Neural cell (in vitro differentiated cells): Measurements from ENCODE around the gene BAHD1. TPM values are rescaled to one million over a fixed set of nuclear protein-coding genes. Genes with fewer than 3 reads are reported as not detected.

Experiments
- H2AFZ ChIP-seq: fragments of 200-600, 300-800 bp; sonication (generic), shearing (Covaris generic); 2 replicates; pipeline ENCODE4 v1.6.0; 2014; ENCODE audit warnings: low read depth, mild to moderate bottlenecking, antibody characterized with exemption, low read length, moderate library complexity
- H3F3A ChIP-seq: fragments of 200-600 bp; shearing (Covaris generic); 2 replicates; pipeline ENCODE4 v1.6.1; 2016; ENCODE audit warnings: mild to moderate bottlenecking, moderate library complexity, mixed read lengths, antibody characterized with exemption, low read length; ENCODE audit not compliant: insufficient read depth, poor library complexity, severe bottlenecking
- H3K27ac ChIP-seq: fragments of 200-600, 300-800 bp; sonication (generic), shearing (Covaris generic); 2 replicates; pipeline ENCODE4 v1.5.1; 2014; ENCODE audit warnings: mild to moderate bottlenecking, low read length, moderate library complexity
- H3K27me3 ChIP-seq: fragments of 300-800, 200-600 bp; sonication (generic), shearing (Covaris generic); 2 replicates; pipeline ENCODE4 v1.6.0; 2014; ENCODE audit warnings: mild to moderate bottlenecking, low read depth, low read length, moderate library complexity; ENCODE audit not compliant: insufficient read depth
- H3K36me3 ChIP-seq: fragments of 300-800, 200-600 bp; sonication (generic), shearing (Covaris generic); 2 replicates; pipeline ENCODE4 v1.5.1; 2014; ENCODE audit warnings: mild to moderate bottlenecking, antibody characterized with exemption, low read length, moderate library complexity; ENCODE audit not compliant: insufficient read depth
- H3K4me2 ChIP-seq: fragments of 300-800, 200-600 bp; sonication (generic), shearing (Covaris generic); 2 replicates; pipeline ENCODE4 v1.6.0; 2014; ENCODE audit warnings: mild to moderate bottlenecking, low read length
- H3K4me3 ChIP-seq: fragments of 300-800, 200-600 bp; sonication (generic), shearing (Covaris generic); 2 replicates; pipeline ENCODE4 v1.5.1; 2014; ENCODE audit warnings: mild to moderate bottlenecking, low read length, moderate library complexity
- H3K79me2 ChIP-seq: fragments of 200-600 bp; shearing (Covaris generic); replicated peaks from 2 replicates; pipeline ENCODE4 v1.6.0; 2014; ENCODE audit warnings: mild to moderate bottlenecking, low read length, moderate library complexity; ENCODE audit not compliant: insufficient read depth
- H3K9ac ChIP-seq: fragments of 300-800, 200-600 bp; sonication (generic), shearing (Covaris generic); 2 replicates; pipeline ENCODE4 v1.6.1; 2016; ENCODE audit warnings: mild to moderate bottlenecking, low read length, mixed read lengths
- H3K9me2 ChIP-seq: fragments of 200-600 bp; shearing (Covaris generic); 2 replicates; pipeline ENCODE4 v1.6.1; 2016; ENCODE audit warnings: mild to moderate bottlenecking, low read length, mixed read lengths; ENCODE audit not compliant: insufficient read depth
- H3K9me3 ChIP-seq: fragments of 200-600, 300-800 bp; sonication (generic), shearing (Covaris generic); 2 replicates; pipeline ENCODE4 v1.6.1; 2016; ENCODE audit warnings: mild to moderate bottlenecking, mixed run types, low read length, moderate library complexity, mixed read lengths
- H4K20me1 ChIP-seq: fragments of 200-600 bp; shearing (Covaris generic); 2 replicates; pipeline ENCODE4 v1.6.1; 2016; ENCODE audit warnings: mild to moderate bottlenecking, mixed run types; ENCODE audit not compliant: insufficient read depth
- EP300 ChIP-seq: fragments of 450-650 bp; conservative IDR thresholded peaks from 2 replicates; pipeline ENCODE4 v1.6.1; 2014; ENCODE audit warnings: antibody characterized with exemption, mild to moderate bottlenecking, moderate library complexity; ENCODE audit not compliant: poor library complexity, severe bottlenecking
- EZH2 ChIP-seq: fragments of 200-600, 300-800 bp; shearing (Covaris generic), sonication (generic); IDR thresholded peaks from 2 replicates; pipeline ENCODE4 v1.6.1; 2014; ENCODE audit warnings: antibody characterized with exemption, low read length, borderline replicate concordance, mild to moderate bottlenecking; ENCODE audit not compliant: insufficient read depth, poor library complexity, severe bottlenecking
- MXI1 ChIP-seq: fragments of 450-650 bp; conservative IDR thresholded peaks from 2 replicates; pipeline ENCODE4 v1.6.1; 2014; ENCODE audit warnings: antibody characterized with exemption, mild to moderate bottlenecking; ENCODE audit not compliant: poor library complexity, severe bottlenecking
- POLR2AphosphoS5 ChIP-seq: IDR thresholded peaks from 2 replicates; pipeline ENCODE4 v1.6.1; 2012
- RAD21 ChIP-seq: fragments of 450-650 bp; conservative IDR thresholded peaks from 2 replicates; pipeline ENCODE4 v1.6.1; 2014; ENCODE audit warnings: antibody characterized with exemption, mild to moderate bottlenecking, moderate library complexity
- SMC3 ChIP-seq: fragments of 450-650 bp; conservative IDR thresholded peaks from 2 replicates; pipeline ENCODE4 v1.6.1; 2014; ENCODE audit warnings: antibody characterized with exemption, mild to moderate bottlenecking, moderate library complexity; ENCODE audit not compliant: poor library complexity
- TAF1 ChIP-seq: IDR thresholded peaks from 2 replicates; pipeline ENCODE4 v1.6.1; 2012; ENCODE audit warnings: low read depth
- polyA plus RNA-seq: library from polyadenylated mRNA; depleted of rRNA; stranded (reverse); fragments of >200 nt; gene quantifications from 2 replicates; pipeline ENCODE4 v1.2.3, GENCODE V29; 2014
- TF ChIP-seq, protein P1 (sequence below): fragments of 450-650 bp; IDR thresholded peaks from 2 replicates; pipeline ENCODE4 v1.5.1; 2014; ENCODE audit warnings: antibody characterized with exemption, mild to moderate bottlenecking, moderate library complexity; ENCODE audit not compliant: poor library complexity, severe bottlenecking
- TF ChIP-seq, protein P2 (sequence below): IDR thresholded peaks from 2 replicates; pipeline ENCODE4 v1.6.1; 2012; ENCODE audit warnings: borderline replicate concordance

Gene BAHD1
- polyA plus RNA-seq, 1 donor from 2014 or later, result 22.8 TPM

DNA sequence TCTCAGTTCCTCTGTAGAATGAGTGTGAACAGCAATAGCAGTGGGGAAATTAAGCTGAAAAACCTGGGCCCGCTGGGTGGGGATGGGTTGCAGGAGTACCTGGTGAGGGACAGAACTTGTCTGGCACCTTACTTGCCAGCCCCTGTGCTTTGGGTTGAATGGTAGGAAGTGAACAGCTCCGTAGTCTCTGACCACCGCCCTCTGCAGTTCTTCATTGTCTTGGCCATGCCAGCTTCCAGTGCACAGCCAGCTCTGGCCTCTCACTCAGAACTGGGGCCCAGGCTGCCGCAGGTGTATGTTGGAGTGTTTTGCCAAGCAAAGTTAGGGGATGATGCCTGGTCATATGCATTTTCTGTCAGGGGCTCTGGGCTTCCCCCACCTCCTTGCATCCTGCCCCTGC is 16.0 kb downstream of the BAHD1 start:
- H3K27ac ChIP-seq, result no peak overlapping the region
- H3K9ac ChIP-seq, result no peak overlapping the region
- no peak overlapping the region for H2AFZ ChIP-seq
- H3F3A ChIP-seq, result no peaks in the 10 kb centered on the region
- H3K9me2 ChIP-seq, result no peaks in the 10 kb centered on the region
- no peak overlapping the region for H3K4me3 ChIP-seq
- H3K79me2 ChIP-seq, result no peaks in the 10 kb centered on the region
- H4K20me1 ChIP-seq, result no peaks in the 10 kb centered on the region
- no peaks in the 10 kb centered on the region for H3K27me3 ChIP-seq
- H3K4me2 ChIP-seq, result no peak overlapping the region
- no peaks in the 10 kb centered on the region for H3K9me3 ChIP-seq
- TF ChIP-seq EP300 (no peak), POLR2AphosphoS5 (no peak), TAF1 (no peak)
- TF ChIP-seq, protein P1, sequence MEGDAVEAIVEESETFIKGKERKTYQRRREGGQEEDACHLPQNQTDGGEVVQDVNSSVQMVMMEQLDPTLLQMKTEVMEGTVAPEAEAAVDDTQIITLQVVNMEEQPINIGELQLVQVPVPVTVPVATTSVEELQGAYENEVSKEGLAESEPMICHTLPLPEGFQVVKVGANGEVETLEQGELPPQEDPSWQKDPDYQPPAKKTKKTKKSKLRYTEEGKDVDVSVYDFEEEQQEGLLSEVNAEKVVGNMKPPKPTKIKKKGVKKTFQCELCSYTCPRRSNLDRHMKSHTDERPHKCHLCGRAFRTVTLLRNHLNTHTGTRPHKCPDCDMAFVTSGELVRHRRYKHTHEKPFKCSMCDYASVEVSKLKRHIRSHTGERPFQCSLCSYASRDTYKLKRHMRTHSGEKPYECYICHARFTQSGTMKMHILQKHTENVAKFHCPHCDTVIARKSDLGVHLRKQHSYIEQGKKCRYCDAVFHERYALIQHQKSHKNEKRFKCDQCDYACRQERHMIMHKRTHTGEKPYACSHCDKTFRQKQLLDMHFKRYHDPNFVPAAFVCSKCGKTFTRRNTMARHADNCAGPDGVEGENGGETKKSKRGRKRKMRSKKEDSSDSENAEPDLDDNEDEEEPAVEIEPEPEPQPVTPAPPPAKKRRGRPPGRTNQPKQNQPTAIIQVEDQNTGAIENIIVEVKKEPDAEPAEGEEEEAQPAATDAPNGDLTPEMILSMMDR, result no peak
- H3K36me3 ChIP-seq, result no peaks in the 10 kb centered on the region

DNA sequence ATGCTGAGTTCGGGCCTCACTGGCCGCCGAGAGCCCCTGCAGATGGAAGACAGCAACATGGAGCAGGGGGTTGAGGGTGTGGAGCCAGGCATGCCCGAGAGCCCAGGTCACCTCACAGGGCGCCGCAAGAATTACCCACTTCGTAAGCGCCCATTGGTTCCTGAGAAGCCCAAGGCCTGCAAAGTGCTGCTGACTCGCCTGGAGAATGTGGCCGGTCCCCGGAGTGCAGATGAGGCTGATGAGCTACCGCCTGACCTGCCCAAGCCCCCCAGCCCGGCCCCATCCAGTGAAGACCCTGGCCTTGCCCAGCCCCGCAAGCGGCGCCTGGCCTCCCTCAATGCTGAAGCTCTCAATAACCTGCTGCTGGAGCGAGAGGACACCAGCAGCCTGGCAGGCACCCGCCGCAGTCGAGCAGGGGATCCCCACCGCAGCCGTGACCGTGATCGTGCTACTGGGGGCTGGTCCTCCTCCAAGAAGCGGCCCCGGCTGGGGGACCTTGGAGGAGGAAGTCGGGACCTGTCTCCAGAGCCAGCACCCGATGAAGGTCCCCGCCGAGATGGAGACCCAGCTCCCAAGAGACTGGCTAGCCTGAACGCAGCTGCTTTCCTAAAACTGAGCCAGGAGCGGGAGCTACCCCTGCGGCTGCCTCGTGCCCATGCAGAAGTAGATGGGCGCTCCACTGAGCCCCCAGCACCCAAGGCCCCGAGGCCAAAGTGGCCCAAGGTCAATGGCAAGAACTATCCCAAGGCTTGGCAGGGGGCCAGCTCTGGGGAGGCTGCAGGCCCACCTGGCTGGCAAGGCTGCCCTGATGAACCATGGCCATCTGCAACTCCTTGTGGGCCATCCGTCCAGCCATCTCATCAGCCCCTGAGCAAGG is 18.0 kb downstream of the BAHD1 start:
- TF ChIP-seq TAF1 (no peak), RAD21 (no peak), MXI1 (no peak), EZH2 (no peak), SMC3 (no peak), POLR2AphosphoS5 (no peak), EP300 (no peak)
- TF ChIP-seq, protein P2, sequence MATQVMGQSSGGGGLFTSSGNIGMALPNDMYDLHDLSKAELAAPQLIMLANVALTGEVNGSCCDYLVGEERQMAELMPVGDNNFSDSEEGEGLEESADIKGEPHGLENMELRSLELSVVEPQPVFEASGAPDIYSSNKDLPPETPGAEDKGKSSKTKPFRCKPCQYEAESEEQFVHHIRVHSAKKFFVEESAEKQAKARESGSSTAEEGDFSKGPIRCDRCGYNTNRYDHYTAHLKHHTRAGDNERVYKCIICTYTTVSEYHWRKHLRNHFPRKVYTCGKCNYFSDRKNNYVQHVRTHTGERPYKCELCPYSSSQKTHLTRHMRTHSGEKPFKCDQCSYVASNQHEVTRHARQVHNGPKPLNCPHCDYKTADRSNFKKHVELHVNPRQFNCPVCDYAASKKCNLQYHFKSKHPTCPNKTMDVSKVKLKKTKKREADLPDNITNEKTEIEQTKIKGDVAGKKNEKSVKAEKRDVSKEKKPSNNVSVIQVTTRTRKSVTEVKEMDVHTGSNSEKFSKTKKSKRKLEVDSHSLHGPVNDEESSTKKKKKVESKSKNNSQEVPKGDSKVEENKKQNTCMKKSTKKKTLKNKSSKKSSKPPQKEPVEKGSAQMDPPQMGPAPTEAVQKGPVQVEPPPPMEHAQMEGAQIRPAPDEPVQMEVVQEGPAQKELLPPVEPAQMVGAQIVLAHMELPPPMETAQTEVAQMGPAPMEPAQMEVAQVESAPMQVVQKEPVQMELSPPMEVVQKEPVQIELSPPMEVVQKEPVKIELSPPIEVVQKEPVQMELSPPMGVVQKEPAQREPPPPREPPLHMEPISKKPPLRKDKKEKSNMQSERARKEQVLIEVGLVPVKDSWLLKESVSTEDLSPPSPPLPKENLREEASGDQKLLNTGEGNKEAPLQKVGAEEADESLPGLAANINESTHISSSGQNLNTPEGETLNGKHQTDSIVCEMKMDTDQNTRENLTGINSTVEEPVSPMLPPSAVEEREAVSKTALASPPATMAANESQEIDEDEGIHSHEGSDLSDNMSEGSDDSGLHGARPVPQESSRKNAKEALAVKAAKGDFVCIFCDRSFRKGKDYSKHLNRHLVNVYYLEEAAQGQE, result no peak
- TF ChIP-seq, protein P1, result no peak
- Histone ChIP-seq H3K4me3 (no peak overlapping the region), H3K79me2 (no peaks in the 10 kb centered on the region), H3K4me2 (no peak overlapping the region), H4K20me1 (no peaks in the 10 kb centered on the region), H3K9ac (no peak overlapping the region), H3K27ac (no peak overlapping the region), H2AFZ (no peak overlapping the region), H3F3A (no peaks in the 10 kb centered on the region), H3K36me3 (no peaks in the 10 kb centered on the region), H3K27me3 (no peaks in the 10 kb centered on the region), H3K9me2 (no peaks in the 10 kb centered on the region), H3K9me3 (no peaks in the 10 kb centered on the region)
